Ovary (tissue), 3 donors: ENCODE data around the gene PHACTR3.

Experiments
- EP300 ChIP-seq: sonication (generic); formaldehyde crosslinking; IDR thresholded peaks from one replicate; pipeline ENCODE4 v1.6.1; 2017; ENCODE audit warnings: antibody characterized with exemption
- POLR2A ChIP-seq: fragments of 450-650 bp; IDR thresholded peaks from one replicate; pipeline ENCODE4 v1.6.1; 2017; ENCODE audit warnings: antibody characterized with exemption, mild to moderate bottlenecking, moderate library complexity
- TF ChIP-seq, protein P1 (sequence below), 3 donors: fragments of 450-650 bp in 2 of 3; fragments of 200-600 bp in 1 of 3; IDR thresholded peaks; one replicate each; pipeline versions ENCODE4 v1.5.1 to v1.8.0; 2016 to 2022; ENCODE audit warnings: antibody characterized with exemption in 3 of 3, mild to moderate bottlenecking in 1 of 3
- donor health status: DM: no; HTN: no; CAD: no.

DNA sequence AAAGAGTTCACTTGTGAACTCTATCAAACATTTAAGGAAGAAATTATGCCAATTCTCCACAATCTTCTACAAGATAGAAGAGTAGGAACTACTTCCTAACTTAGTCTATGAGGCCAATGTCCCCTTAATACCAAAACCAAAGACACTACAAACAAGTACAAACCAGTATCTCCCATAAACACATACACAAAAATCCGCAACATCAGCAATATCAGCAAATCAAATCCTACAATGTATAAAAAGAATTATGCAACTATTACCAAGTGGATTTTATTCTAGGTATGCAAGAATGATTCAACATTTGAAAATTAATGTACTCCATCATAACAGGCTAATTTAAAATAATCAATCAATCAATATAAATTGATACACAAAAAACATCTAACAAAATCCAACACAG, 283.7 kb downstream of the PHACTR3 start:
- no peak for TF ChIP-seq POLR2A
- TF ChIP-seq, protein P1, sequence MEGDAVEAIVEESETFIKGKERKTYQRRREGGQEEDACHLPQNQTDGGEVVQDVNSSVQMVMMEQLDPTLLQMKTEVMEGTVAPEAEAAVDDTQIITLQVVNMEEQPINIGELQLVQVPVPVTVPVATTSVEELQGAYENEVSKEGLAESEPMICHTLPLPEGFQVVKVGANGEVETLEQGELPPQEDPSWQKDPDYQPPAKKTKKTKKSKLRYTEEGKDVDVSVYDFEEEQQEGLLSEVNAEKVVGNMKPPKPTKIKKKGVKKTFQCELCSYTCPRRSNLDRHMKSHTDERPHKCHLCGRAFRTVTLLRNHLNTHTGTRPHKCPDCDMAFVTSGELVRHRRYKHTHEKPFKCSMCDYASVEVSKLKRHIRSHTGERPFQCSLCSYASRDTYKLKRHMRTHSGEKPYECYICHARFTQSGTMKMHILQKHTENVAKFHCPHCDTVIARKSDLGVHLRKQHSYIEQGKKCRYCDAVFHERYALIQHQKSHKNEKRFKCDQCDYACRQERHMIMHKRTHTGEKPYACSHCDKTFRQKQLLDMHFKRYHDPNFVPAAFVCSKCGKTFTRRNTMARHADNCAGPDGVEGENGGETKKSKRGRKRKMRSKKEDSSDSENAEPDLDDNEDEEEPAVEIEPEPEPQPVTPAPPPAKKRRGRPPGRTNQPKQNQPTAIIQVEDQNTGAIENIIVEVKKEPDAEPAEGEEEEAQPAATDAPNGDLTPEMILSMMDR (IDR thresholded peaks at IDR 0.05), result no peak
- TF ChIP-seq EP300, result no peak
